AG09309 (cell line): Measurements from ENCODE around the gene KLF9.

ENCODE experiments used
- DNase-seq: peaks from one replicate; pipeline ENCODE4 v3.0.0-alpha.2; 2010; ENCODE audit warnings: low read depth
- H3K4me3 ChIP-seq: 2 replicates; pipeline ENCODE4 v1.5.1; 2011; ENCODE audit warnings: mild to moderate bottlenecking, low read depth, low read length, moderate library complexity; ENCODE audit not compliant: control insufficient read depth
- TF ChIP-seq, protein P1 (sequence below): IDR thresholded peaks from 2 replicates; pipeline ENCODE4 v1.5.1; 2011; ENCODE audit warnings: mild to moderate bottlenecking, low read depth, low read length, inconsistent platforms; ENCODE audit not compliant: insufficient read depth, control insufficient read depth; ENCODE audit errors: missing control alignments

The KLF9 gene

DNA sequence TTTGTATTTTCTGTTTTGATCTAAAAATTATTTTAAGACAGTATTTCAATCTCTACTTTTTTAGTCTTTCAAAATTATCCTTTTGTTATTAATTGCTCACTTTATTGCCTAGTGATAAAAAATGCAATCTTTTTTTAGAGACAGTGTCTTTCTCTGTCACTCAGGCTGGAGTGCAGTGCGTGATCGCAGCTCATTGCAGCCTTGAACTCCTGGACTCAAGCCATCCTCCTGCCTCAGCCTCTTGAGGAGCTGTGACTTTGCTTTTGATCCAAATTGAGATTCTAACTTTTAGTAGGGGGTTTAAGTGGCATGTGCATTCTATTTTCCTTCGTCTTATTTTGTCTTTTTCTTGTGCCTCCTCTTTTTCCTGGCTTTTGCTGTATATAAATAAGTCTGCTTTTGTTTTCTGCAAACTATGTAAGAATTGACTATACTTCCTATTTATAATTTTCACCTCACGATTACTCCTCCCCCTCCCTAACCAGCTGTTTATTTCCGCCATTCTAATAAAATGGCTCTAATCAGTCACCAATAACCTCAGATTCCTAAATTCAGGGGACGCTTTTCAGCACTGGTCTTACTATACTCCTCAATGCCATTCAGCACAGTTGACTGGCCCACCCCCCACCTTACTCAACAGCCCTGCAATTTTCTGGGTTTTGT, 32.3 kb downstream of the KLF9 start:
- no peak overlapping the region for H3K4me3 ChIP-seq
- TF ChIP-seq, protein P1, sequence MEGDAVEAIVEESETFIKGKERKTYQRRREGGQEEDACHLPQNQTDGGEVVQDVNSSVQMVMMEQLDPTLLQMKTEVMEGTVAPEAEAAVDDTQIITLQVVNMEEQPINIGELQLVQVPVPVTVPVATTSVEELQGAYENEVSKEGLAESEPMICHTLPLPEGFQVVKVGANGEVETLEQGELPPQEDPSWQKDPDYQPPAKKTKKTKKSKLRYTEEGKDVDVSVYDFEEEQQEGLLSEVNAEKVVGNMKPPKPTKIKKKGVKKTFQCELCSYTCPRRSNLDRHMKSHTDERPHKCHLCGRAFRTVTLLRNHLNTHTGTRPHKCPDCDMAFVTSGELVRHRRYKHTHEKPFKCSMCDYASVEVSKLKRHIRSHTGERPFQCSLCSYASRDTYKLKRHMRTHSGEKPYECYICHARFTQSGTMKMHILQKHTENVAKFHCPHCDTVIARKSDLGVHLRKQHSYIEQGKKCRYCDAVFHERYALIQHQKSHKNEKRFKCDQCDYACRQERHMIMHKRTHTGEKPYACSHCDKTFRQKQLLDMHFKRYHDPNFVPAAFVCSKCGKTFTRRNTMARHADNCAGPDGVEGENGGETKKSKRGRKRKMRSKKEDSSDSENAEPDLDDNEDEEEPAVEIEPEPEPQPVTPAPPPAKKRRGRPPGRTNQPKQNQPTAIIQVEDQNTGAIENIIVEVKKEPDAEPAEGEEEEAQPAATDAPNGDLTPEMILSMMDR, result no peak
- no peak for DNase-seq

DNA sequence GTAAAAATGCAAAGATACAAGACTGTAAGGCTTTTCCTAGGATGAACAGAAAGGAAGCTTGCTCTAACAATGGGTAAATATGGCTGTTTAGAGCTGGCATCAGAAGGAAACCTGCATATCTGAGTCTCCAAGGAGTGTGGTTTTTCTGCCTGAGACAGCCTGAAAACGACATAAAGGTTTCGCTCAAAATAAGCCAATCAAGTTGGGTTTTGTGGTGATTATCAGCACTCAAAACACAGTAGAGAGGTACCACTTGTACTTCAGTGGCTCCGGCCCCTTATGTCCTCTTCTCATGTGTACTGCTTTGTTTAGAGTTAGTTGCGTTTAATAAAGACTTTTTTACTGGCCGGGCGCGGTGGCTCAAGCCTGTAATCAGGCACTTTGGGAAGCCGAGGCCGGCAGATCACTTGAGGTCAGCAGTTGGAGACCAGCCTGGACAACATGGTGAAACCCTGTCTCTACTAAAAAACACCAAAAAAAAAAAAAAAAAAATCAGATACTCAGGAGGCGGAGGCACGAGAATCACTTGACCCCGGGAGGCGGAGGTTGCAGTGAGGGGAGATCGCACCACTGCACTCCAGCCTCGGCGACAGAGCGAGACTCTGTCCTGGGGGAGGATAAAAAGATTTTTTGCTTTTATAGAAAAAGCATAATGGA, 39.4 kb downstream of the KLF9 start:
- no peak for DNase-seq
- no peak overlapping the region for H3K4me3 ChIP-seq
- TF ChIP-seq, protein P1, result no peak

DNA sequence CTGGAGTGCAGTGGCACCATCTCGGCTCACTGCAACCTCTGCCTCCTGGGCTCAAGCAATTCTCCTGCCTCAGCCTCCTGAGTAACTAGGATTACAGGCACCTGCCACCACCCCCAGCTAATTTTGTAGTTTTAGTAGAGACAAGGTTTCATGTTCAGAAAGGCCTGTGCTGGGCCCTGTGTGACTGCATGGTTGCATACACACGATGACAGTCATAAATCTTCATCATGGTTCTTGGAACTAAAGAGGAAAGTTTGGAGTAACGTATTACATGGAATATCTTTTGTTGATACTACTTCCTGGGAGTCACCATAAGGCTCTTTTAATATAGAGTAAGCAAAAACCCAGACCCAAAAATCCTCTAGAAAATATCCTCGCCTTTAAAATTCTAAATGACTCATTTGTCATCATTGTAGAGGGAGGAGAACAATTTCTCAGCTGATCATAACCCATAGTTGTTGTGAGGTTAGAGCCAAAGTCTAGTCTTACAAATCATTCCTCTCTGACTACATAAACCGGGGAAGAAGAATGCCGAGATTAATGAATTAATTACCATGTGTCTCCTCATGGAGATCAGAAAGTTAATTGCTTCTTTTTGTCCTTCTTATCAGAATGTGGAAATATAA, 47.0 kb downstream of the KLF9 start:
- no peak overlapping the region for H3K4me3 ChIP-seq
- TF ChIP-seq, protein P1, result no peak
- no peak for DNase-seq

DNA sequence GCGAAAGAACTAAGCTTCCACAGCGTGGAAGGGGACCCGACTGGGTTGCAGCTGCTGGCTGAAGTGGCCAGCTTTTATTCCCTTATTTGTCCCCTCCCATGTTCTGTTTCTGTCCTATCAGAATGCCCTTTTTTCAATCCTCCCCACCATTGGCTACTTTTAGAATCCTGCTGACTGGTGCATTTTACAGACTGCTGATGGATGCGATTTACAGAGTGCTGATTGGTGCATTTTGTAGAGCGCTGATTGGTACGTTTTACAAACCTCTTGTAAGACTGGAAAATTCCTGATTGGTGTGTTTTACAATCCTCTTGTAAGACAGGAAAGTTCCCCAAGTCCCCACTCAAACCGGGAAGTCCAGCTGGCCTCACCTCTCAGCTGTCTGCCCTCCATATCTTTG, 50.7 kb downstream of the KLF9 start:
- no peak for DNase-seq
- no peak overlapping the region for H3K4me3 ChIP-seq
- TF ChIP-seq, protein P1, result no peak

DNA sequence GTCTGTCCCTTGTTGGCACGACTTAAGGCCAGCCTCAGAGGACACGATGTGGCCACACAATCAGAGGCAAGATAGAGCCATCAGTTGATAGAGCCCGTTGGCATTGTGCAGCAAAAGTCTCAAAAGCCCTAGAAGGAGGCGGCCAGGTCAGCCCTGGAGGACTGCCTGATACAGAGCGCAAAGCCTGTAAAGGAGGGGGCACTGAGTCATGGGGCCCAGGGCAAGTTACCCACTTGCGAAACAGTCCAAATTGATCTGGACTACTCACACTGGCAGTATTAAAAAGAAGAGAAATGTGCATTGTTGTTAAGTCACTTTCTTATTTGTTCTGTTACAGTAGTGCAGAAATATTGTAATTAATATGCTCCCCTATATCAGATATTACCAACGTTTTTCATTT, 51.5 kb downstream of the KLF9 start:
- DNase-seq, result no peak
- no peak overlapping the region for H3K4me3 ChIP-seq
- TF ChIP-seq, protein P1, result no peak

DNA sequence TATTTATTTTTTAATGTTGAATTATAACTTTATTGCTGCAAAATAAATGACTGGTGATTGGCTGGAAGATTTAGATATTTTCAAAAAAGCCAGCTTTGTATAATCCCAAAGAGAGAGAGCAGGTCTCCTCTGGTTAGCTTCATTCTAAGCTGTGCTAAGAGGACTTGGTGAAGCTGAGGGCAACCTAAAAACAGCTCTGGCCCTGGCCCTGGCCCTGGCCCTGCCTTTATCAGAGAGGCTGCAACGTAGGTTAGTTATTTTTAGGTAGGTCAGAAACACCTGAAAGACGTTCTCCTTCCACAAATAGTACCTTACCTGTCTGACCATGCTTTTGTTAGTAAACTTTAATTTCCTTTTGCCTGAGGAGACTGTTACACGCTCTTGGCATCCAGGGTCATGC, 58.7 kb downstream of the KLF9 start:
- no peak overlapping the region for H3K4me3 ChIP-seq
- DNase-seq, result no peak
- TF ChIP-seq, protein P1, result no peak
